Esophagus squamous epithelium (tissue), 5 donors: Measurements from ENCODE around the gene SKAP1. TPM values are rescaled to one million over a fixed set of nuclear protein-coding genes. Genes with fewer than 3 reads are reported as not detected.

Experiments
- DNase-seq: peaks from one replicate; lab custom pipeline; 2025; lab: John Stamatoyannopoulos, UW
- H3K27ac ChIP-seq, 4 donors: fragments of 200-600 bp; sonication (generic); one replicate each; pipeline ENCODE4 v1.5.1; 2016 to 2019; ENCODE audit warnings: mild to moderate bottlenecking in 1 of 4
- H3K27me3 ChIP-seq, 4 donors: fragments of 200-600 bp; sonication (generic); 1 replicate in 3 of 4; 2 replicates in 1 of 4; pipeline versions ENCODE4 v1.5.1 to v1.6.0; 2017 to 2021; ENCODE audit warnings: antibody characterized with exemption in 1 of 4
- H3K36me3 ChIP-seq, 3 donors: fragments of 200-600 bp; sonication (generic); one replicate each; pipeline ENCODE4 v1.5.1; 2016 to 2019
- H3K4me1 ChIP-seq, 3 donors: fragments of 200-600 bp; sonication (generic); one replicate each; pipeline ENCODE4 v1.5.1; 2017 to 2019
- H3K4me3 ChIP-seq, 4 donors: fragments of 200-600 bp; sonication (generic); 1 replicate in 3 of 4; 2 replicates in 1 of 4; pipeline ENCODE4 v1.5.1; 2016 to 2019; ENCODE audit warnings: mild to moderate bottlenecking in 2 of 4, moderate library complexity in 1 of 4
- H3K9me3 ChIP-seq, 3 donors: fragments of 200-600 bp; sonication (generic); one replicate each; pipeline ENCODE4 v1.5.1; 2016 to 2019
- CTCF ChIP-seq, 6 experiments: fragments of 450-650 bp in 4 of 6; fragments of 200-600 bp in 2 of 6; sonication (generic) in 2 of 6; IDR thresholded peaks; one replicate each; pipeline ENCODE4 v1.5.1; 2016 to 2019; ENCODE audit warnings: antibody characterized with exemption in 6 of 6, mild to moderate bottlenecking in 4 of 6, moderate library complexity in 4 of 6
- POLR2A ChIP-seq, 4 donors: fragments of 450-650 bp; IDR thresholded peaks; one replicate each; pipeline ENCODE4 v1.6.1; 2017; ENCODE audit warnings: antibody characterized with exemption in 4 of 4, mild to moderate bottlenecking in 4 of 4, moderate library complexity in 3 of 4
- WGBS, 2 donors: methylation state at CpG; one replicate each; pipeline ENCODE4 v1.1.5; 2018; 5-methylcytosine and 5-hydroxymethylcytosine counted together
- intact Hi-C: fragments of 100-400 bp; cut with DNase I; formaldehyde crosslinking; loops from one replicate; pipeline ENCODE4 v1.15.0; 2022
- total RNA-seq, 4 donors: library from RNA; depleted of rRNA; stranded (reverse); fragments of >200 nt; gene quantifications; one replicate each; pipeline ENCODE4 v1.1.0, GENCODE V29; 2016
- donor health status: DM: yes; HTN: yes; CAD: no.

The SKAP1 gene
- total RNA-seq, 4 donors from 2014 or later: 0.83 to 5.1 (median 3.4) TPM; not detected in 1

DNA sequence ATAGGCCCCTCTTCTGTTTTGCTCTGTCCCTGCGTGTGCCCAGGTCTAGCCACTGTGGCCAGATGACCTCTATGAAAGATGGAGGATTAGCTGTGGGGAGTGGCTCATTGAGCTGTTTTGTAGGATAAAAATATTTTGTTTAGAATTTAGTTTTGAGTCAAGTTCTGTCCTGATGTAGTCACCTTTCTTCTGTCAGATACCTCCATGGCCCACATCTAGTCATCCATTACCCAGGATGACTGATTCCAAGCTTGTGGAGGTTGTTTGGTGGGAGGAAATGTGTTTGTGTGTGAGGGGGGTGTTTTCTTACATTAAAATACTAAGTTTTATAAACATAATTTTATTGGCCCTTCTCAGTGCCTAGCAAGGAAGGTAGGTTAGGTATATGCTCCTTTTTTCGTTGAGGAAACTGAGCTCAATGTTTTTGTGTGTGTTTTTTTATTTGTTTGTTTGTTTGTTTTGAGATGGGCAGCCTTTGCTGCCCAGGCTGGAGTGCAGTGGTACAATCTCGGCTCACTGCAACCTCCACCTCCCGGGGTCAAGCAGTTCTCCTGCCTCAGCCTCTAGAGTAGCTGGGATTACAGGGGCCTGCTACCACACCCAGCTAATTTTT lies 306.1 kb downstream of the SKAP1 start:
- no peaks in the 10 kb centered on the region for H3K27me3 ChIP-seq
- H3K27ac ChIP-seq: no peak overlapping the region
- intact Hi-C loops: no loop called here
- H3K36me3 ChIP-seq: peaks cover 17 to 70% (median 20%) of the 10 kb centered on the region in 3 donors
- TF ChIP-seq CTCF (IDR thresholded peaks at IDR 0.05) (no peak), POLR2A (IDR thresholded peaks at IDR 0.05) (no peak)
- peaks cover 0 to 15% (median 3%) of the 10 kb centered on the region in 3 donors for H3K4me1 ChIP-seq
- no peaks in the 10 kb centered on the region for H3K9me3 ChIP-seq
- H3K4me3 ChIP-seq: no peak overlapping the region
- WGBS, 2 donors: 88 to 90% methylated on average over 4 of the region's 4 CpGs
- DNase-seq: no peak

DNA sequence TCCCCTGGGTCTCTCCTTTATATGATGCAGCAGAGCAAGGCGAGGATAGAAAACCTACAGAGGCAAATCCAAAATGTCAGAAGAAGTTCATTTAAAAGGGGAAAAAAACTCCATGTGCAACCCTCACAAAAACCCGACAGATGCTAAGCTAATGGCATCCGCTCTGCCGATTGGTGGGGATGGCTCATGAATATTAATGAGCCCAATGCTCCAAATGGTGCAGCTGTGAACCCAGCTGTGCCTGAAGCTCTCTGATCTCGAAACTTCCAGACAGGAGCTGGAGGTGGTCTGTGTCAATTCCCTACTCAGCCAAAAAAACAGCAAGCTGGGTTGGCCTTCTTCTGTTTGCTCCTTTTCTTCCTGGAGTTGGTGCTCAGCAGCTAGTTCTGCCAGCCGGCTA lies 306.9 kb downstream of the SKAP1 start:
- intact Hi-C loops: no loop called here
- H3K36me3 ChIP-seq: peaks cover 21 to 78% (median 24%) of the 10 kb centered on the region in 3 donors

GRCh38 chr17:48122665-48123045 lies 307.4 kb downstream of the SKAP1 start:
- Histone ChIP-seq H3K27me3 (no peaks in the 10 kb centered on the region), H3K9me3 (no peaks in the 10 kb centered on the region), H3K4me1 (peaks cover 0 to 12% (median 3%) of the 10 kb centered on the region in 3 donors), H3K36me3 (peaks cover 25 to 82% (median 26%) of the 10 kb centered on the region in 3 donors), H3K4me3 (no peak overlapping the region), H3K27ac (no peak overlapping the region)
- DNase-seq: no peak
- TF ChIP-seq POLR2A (IDR thresholded peaks at IDR 0.05): no peak
- TF ChIP-seq CTCF (IDR thresholded peaks at IDR 0.05): no peak
- intact Hi-C loops: no loop called here
- WGBS, 2 donors: 87 to 95% methylated on average over 3 of the region's 3 CpGs

More for the DNA sequence above, 306.9 kb downstream of the SKAP1 start:
- Histone ChIP-seq H3K9me3 (no peaks in the 10 kb centered on the region), H3K27me3 (no peaks in the 10 kb centered on the region), H3K4me1 (peaks cover 0 to 15% (median 3%) of the 10 kb centered on the region in 3 donors), H3K27ac (no peak overlapping the region), H3K4me3 (no peak overlapping the region)
- no peak for TF ChIP-seq POLR2A (IDR thresholded peaks at IDR 0.05)
- no peak for TF ChIP-seq CTCF (IDR thresholded peaks at IDR 0.05)
- no peak for DNase-seq
- WGBS, 2 donors: 80% methylated on average over 6 of the region's 6 CpGs

DNA sequence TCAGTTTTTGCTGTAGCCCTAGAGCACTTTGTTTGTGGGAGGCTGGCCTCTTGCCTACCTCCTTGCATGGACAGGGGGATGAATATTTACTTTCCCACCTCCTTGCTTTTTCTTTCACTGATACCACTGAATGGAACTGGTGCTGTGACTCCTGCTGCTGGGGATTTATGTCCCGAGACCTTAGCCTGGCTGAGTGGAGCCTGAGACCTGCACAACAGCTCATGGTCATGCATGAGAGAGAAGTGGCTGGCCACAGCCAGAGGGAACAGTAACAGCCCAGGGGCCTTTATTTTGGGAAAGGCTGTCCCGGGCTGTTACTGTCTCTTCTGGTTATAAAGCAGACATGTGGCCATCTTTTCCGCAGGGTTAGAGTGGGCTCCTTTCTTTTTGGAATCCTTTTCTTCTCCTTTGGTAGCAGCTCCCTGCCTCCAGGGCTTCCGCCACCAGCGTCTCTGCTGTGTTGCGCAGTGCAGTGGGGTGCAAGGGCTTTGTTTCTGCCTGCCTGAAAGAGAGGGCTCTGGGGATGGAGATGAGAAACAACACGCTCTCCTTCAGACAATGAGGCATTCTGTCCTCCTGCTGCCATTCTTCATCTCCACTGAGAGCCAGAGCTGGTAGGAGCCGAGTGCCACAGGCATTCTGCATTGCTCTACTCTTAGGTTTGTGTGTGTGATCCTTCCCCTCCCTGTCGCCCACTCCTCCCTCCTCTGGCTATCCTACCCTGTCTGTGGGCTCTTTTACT lies 307.9 kb downstream of the SKAP1 start:
- Histone ChIP-seq H3K36me3 (peaks cover 27 to 88% (median 28%) of the 10 kb centered on the region in 3 donors), H3K9me3 (no peaks in the 10 kb centered on the region), H3K4me1 (peaks cover 0 to 6% (median 1%) of the 10 kb centered on the region in 3 donors), H3K4me3 (no peak overlapping the region), H3K27ac (no peak overlapping the region), H3K27me3 (no peaks in the 10 kb centered on the region)
- DNase-seq: no peak
- TF ChIP-seq CTCF (IDR thresholded peaks at IDR 0.05) (no peak), POLR2A (IDR thresholded peaks at IDR 0.05) (no peak)
- WGBS, 2 donors: 72 to 81% methylated on average over 8 to 9 of the region's 9 CpGs
- intact Hi-C loops: no loop called here

GRCh38 chr17:48113201-48113676 lies 316.8 kb downstream of the SKAP1 start:
- Histone ChIP-seq H3K4me3 (no peak overlapping the region), H3K36me3 (peaks cover 4 to 72% (median 7%) of the 10 kb centered on the region in 3 donors), H3K27ac (peak overlapping the region in 2 of 4 donors; percentile 30 to 48), H3K4me1 (peaks cover 0 to 33% (median 16%) of the 10 kb centered on the region in 3 donors), H3K9me3 (no peaks in the 10 kb centered on the region), H3K27me3 (no peaks in the 10 kb centered on the region)
- DNase-seq: no peak
- WGBS, 2 donors: 93 to 94% methylated on average over 5 of the region's 5 CpGs
- intact Hi-C loops: no loop called here
- no peak for TF ChIP-seq POLR2A (IDR thresholded peaks at IDR 0.05)
- no peak for TF ChIP-seq CTCF (IDR thresholded peaks at IDR 0.05)
